Measurements from ENCODE around the gene MEX3D. TPM values are rescaled to one million over a fixed set of nuclear protein-coding genes. Genes with fewer than 3 reads are reported as not detected.

Gene MEX3D
- total and polyA plus RNA-seq, 4 experiments from 2014 or later = 0.16 to 4.9 (median 4.5) TPM; not detected in 1

DNA sequence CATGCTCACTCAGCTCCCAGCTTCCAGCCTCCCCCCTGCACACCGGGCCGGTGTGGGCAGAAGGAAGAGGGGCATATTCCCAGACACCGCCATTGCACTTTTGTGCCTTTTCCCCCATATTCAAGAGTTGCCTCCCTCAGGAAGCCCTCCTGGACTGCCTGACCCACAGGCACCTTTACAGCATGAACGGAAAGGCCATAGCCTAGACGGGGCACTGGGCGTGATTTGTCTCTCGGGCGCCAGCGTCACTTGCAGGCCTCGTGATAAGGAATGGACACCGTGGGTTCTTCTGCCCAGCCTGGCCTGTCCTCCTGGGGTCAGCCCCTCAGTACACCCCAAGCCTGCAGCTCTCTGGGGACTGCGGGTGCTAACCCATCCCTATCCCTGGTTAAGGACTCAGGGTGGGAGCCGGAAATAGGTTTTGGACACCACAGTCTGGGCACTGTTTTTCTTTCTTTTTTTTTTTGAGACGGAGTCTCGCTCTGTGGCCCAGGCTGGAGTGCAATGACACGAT is 38.1 kb upstream of the MEX3D start:
- DNase-seq = no peak
- Mint-ChIP-seq H3K9me3 (no peaks in the 10 kb centered on the region), H3K4me1 (peaks cover 22 to 77% (median 52%) of the 10 kb centered on the region in 4 donors), H3K36me3 (peaks cover 3 to 17% of the 10 kb centered on the region in 2 donors), H3K4me3 (peak overlapping the region; percentile 94 to 99 (median 96)), H3K27ac (peak overlapping the region; percentile 98 to 100 (median 99)), H3K27me3 (no peaks in the 10 kb centered on the region)
- no peaks in the 10 kb centered on the region for H3K9me3 ChIP-seq (ENCODE audit: control insufficient read depth in 1 of 2, low read length in 2 of 2)
- H3K36me3 ChIP-seq (ENCODE audit: insufficient read depth, low read length) = peaks cover under 1% of the 10 kb centered on the region
- peaks cover 58% of the 10 kb centered on the region for H3K4me1 ChIP-seq (ENCODE audit: insufficient read depth, low read length)
- H3K27me3 ChIP-seq (ENCODE audit: insufficient read depth, low read length) = no peaks in the 10 kb centered on the region
- POLR2A ChIA-PET (ENCODE audit: partially characterized antibody) = interaction anchor here (1.0 to 9.8 kb wide), 9 partner anchors 11 to 1234 kb away, joined by 3 to 115 read pairs (median 5); partner anchors contain the start of genes MBD3 and TCF3
- CTCF ChIA-PET (ENCODE audit: partially characterized antibody) = interaction anchor here (1.0 to 2.9 kb wide), 8 partner anchors 13 to 220 kb away, joined by 3 to 25 read pairs (median 6); partner anchors contain the start of genes MBD3 and TCF3
- intact Hi-C loops (cut with micrococcal nuclease) = loop anchor here (1.0 to 2.0 kb wide), 3 partner anchors 66 to 199 kb away; partner anchors contain the start of gene DAZAP1
- peak overlapping the region; percentile 80 to 85 for H3K4me3 ChIP-seq (ENCODE audit: low read length in 2 of 2)
- H3K27ac ChIP-seq (ENCODE audit: low read depth, low read length) = peak overlapping the region; percentile 94

DNA sequence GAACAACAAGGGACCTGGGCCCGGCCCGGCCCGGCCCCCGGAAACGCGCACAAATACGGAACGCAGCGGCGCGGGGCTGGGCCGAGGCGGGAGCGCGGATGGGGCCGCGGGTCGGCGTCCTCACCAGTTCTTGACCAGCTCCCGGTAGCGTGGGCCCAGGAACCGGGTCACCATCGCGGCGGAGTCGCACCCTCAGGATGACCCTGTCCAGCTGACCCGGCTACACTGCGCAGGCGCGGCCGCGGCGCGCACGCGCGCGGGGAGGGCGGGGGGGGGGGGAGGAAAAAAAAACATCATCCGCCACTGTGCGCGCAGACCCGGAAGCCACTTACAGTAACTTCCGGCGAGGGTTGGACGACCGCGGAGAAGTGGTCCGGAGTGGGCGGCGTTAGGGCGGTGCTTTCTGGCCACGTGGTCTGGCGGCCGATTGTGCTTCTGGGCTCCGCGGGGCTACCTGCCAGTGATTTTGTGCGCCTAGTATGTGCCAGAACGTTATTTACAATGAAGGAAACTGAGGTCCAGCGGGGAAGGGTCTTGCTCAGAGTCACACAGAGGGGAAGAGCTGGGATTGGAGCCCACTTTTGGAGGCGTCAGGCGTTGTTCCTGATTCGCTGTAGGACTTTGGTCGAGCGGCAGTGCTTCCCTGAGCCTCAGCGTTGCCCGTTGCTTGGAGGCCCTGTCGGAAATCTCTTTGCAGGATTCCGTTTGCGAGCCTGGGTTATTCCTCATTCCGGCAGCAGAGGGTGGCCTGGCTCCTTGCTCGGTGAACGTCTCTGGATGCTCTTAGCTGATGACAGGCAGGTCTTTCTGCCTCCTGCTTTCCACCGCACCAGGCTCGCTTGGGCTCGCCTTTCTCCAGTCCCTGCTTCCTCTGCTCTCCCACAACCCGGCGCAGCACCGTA is 37.4 kb upstream of the MEX3D start, which contains the start of gene UQCR11:
TSS of gene UQCR11 (minus strand) at position 227 of the 902 bp plus-strand sequence. CDS start at position 174, 53 bp downstream.
- peak within 1 kb of the TSS; percentile 98 to 100 (median 99) for H3K27ac Mint-ChIP-seq
- H3K4me1 Mint-ChIP-seq = peaks cover 20 to 70% (median 47%) of the 10 kb centered on the region in 4 donors
- Histone ChIP-seq H3K27me3 (ENCODE audit: insufficient read depth, low read length) (no peaks in the 10 kb centered on the region), H3K9me3 (ENCODE audit: control insufficient read depth in 1 of 2, low read length in 2 of 2) (no peaks in the 10 kb centered on the region), H3K27ac (ENCODE audit: low read depth, low read length) (peak within 1 kb of the TSS; percentile 94), H3K36me3 (ENCODE audit: insufficient read depth, low read length) (no peaks in the 10 kb centered on the region), H3K4me3 (ENCODE audit: low read length in 2 of 2) (peak within 1 kb of the TSS; percentile 80 to 85), H3K4me1 (ENCODE audit: insufficient read depth, low read length) (peaks cover 56% of the 10 kb centered on the region)
- CTCF ChIA-PET (ENCODE audit: partially characterized antibody) = interaction anchor here (1.0 to 2.9 kb wide), 8 partner anchors 12 to 221 kb away, joined by 3 to 25 read pairs (median 5); partner anchors contain the start of genes MBD3 and TCF3
- DNase-seq = peak; percentile 87 to 95 (median 91)
- intact Hi-C loops (cut with micrococcal nuclease) = loop anchor here (1.0 to 2.0 kb wide), 8 partner anchors 13 to 326 kb away; partner anchors contain the start of genes ATP8B3, DAZAP1, MBD3 and MEX3D
- H3K4me3 Mint-ChIP-seq = peak within 1 kb of the TSS; percentile 94 to 99 (median 96)
- H3K9me3 Mint-ChIP-seq = no peaks in the 10 kb centered on the region
- POLR2A ChIA-PET (ENCODE audit: partially characterized antibody) = interaction anchor here (1.0 to 9.8 kb wide), 9 partner anchors 10 to 1235 kb away, joined by 3 to 115 read pairs (median 5); partner anchors contain the start of genes MBD3 and TCF3
- H3K36me3 Mint-ChIP-seq = peaks cover 3 to 16% of the 10 kb centered on the region in 2 donors
- H3K27me3 Mint-ChIP-seq = no peaks in the 10 kb centered on the region

DNA sequence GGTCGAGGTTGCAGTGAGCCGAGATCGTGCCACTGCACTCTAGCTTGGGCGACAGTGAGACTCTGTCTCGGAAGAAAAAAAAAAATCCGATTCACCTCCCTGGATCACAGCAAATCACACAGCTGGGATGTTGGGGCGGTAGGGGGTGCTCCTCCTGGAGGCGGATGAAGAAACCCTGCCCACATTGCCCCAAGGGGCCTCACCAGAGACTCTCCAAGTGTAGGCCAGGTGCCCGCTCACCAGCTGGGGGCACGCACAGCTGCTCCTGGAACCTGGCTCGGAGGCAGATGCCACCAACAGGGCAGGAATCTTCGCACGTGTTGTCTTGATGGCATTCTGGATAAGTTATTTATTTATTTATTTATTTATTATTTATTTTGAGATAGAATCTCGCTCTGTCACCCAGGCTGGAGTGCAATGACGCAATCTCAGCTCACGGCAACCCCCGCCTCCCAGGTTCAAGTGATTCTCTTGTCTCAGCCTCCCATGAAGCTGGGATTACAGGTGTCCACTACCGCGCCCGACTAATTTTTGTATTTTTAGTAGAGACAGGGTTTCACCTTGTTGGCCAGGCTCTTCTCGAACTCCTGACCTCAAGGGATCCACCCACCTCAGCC is 34.1 kb upstream of the MEX3D start:
- no peaks in the 10 kb centered on the region for H3K9me3 Mint-ChIP-seq
- peak overlapping the region in 1 of 8 donors; percentile 17 for H3K4me3 Mint-ChIP-seq
- intact Hi-C loops (cut with micrococcal nuclease) = no loop called here
- H3K36me3 Mint-ChIP-seq = peaks cover 10 to 26% of the 10 kb centered on the region in 2 donors
- CTCF ChIA-PET (ENCODE audit: partially characterized antibody) = interaction anchor here (1.3 to 1.4 kb wide), 2 partner anchors 49 to 70 kb away, joined by 3 read pairs; no protein-coding TSS in a partner anchor
- H3K4me1 Mint-ChIP-seq = peaks cover 10 to 46% (median 31%) of the 10 kb centered on the region in 4 donors
- POLR2A ChIA-PET (ENCODE audit: partially characterized antibody) = interaction anchor here (2.0 kb wide), 1 partner anchor 9 kb away, joined by 10 read pairs; the partner anchor contains the start of gene MBD3
- H3K27ac ChIP-seq (ENCODE audit: low read depth, low read length) = no peak overlapping the region
- H3K4me3 ChIP-seq (ENCODE audit: low read length in 2 of 2) = no peak overlapping the region
- peaks cover 16% of the 10 kb centered on the region for H3K36me3 ChIP-seq (ENCODE audit: insufficient read depth, low read length)
- no peaks in the 10 kb centered on the region for H3K27me3 Mint-ChIP-seq
- peak overlapping the region in 2 of 7 donors; percentile 52 to 87 for H3K27ac Mint-ChIP-seq
- peaks cover 32% of the 10 kb centered on the region for H3K4me1 ChIP-seq (ENCODE audit: insufficient read depth, low read length)
- H3K27me3 ChIP-seq (ENCODE audit: insufficient read depth, low read length) = no peaks in the 10 kb centered on the region
- DNase-seq = no peak
- no peaks in the 10 kb centered on the region for H3K9me3 ChIP-seq (ENCODE audit: control insufficient read depth in 1 of 2, low read length in 2 of 2)

DNA sequence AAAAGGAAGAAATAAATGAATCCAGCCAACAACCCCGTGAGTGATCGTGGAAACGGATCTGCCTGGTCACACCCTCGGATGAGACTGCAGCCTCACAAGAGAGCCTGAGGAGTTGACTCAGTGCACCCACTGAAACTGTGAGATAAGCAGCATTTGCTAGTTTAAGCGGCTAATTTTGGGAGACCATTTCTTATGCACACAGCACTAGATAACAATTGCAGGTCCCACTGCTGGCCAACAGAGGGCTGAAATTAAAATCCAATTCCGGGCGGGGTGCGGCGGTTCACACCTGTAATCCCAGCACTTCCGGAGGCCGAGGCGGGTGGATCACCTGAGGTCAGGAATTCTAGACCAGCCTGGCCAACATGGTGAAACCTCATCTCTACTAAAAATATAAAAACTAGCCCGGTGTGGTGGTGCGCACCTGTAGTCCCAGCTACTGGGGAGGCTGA is 33.5 kb upstream of the MEX3D start:
- no peaks in the 10 kb centered on the region for H3K27me3 ChIP-seq (ENCODE audit: insufficient read depth, low read length)
- H3K27ac Mint-ChIP-seq = peak overlapping the region in 2 of 7 donors; percentile 18 to 38

DNA sequence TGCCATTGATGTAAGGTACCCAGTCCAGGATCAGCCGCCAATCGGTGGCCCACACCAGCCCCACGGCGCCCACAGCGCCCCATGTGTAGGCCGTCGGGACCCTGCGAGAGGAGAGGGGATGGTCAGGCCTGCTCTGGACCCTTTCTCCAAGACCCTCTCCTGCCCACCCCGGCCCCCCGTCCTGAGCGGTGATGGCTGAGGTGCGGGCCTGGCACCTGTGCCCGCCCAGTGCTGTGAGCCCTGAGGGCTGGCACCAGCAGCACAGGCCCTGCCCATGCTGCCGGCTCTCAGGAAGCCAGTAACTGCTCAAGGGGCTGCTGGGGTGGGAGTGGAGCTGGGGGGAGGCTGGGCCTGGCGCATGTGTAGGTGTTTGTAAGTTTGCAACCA is 31.3 kb upstream of the MEX3D start:
- ChIA-PET CTCF (ENCODE audit: partially characterized antibody) (no interaction called here), POLR2A (ENCODE audit: partially characterized antibody) (no interaction called here)
- Histone ChIP-seq H3K27me3 (ENCODE audit: insufficient read depth, low read length) (no peaks in the 10 kb centered on the region), H3K27ac (ENCODE audit: low read depth, low read length) (no peak overlapping the region), H3K4me1 (ENCODE audit: insufficient read depth, low read length) (peaks cover 19% of the 10 kb centered on the region), H3K4me3 (ENCODE audit: low read length in 2 of 2) (no peak overlapping the region), H3K9me3 (ENCODE audit: control insufficient read depth in 1 of 2, low read length in 2 of 2) (no peaks in the 10 kb centered on the region), H3K36me3 (ENCODE audit: insufficient read depth, low read length) (peaks cover 18% of the 10 kb centered on the region)
- Mint-ChIP-seq H3K4me3 (no peak overlapping the region), H3K4me1 (peaks cover 4 to 25% (median 15%) of the 10 kb centered on the region in 4 donors), H3K27me3 (no peaks in the 10 kb centered on the region), H3K27ac (no peak overlapping the region), H3K36me3 (peaks cover 11 to 23% of the 10 kb centered on the region in 2 donors), H3K9me3 (no peaks in the 10 kb centered on the region)
- DNase-seq = no peak
- intact Hi-C loops (cut with micrococcal nuclease) = no loop called here

More for the DNA sequence above, 33.5 kb upstream of the MEX3D start:
- ChIA-PET POLR2A (ENCODE audit: partially characterized antibody) (interaction anchor here (2.0 kb wide), 1 partner anchor 8 kb away, joined by 10 read pairs; the partner anchor contains the start of gene MBD3), CTCF (ENCODE audit: partially characterized antibody) (interaction anchor here (1.3 to 1.4 kb wide), 2 partner anchors 49 to 71 kb away, joined by 3 read pairs; no protein-coding TSS in a partner anchor)
- no peaks in the 10 kb centered on the region for H3K9me3 Mint-ChIP-seq
- peaks cover 11 to 27% of the 10 kb centered on the region in 2 donors for H3K36me3 Mint-ChIP-seq
- DNase-seq = no peak
- Histone ChIP-seq H3K4me1 (ENCODE audit: insufficient read depth, low read length) (peaks cover 30% of the 10 kb centered on the region), H3K4me3 (ENCODE audit: low read length in 2 of 2) (no peak overlapping the region), H3K9me3 (ENCODE audit: control insufficient read depth in 1 of 2, low read length in 2 of 2) (no peaks in the 10 kb centered on the region), H3K36me3 (ENCODE audit: insufficient read depth, low read length) (peaks cover 18% of the 10 kb centered on the region), H3K27ac (ENCODE audit: low read depth, low read length) (no peak overlapping the region)
- intact Hi-C loops (cut with micrococcal nuclease) = no loop called here
- no peaks in the 10 kb centered on the region for H3K27me3 Mint-ChIP-seq
- no peak overlapping the region for H3K4me3 Mint-ChIP-seq
- peaks cover 7 to 41% (median 27%) of the 10 kb centered on the region in 4 donors for H3K4me1 Mint-ChIP-seq

DNA sequence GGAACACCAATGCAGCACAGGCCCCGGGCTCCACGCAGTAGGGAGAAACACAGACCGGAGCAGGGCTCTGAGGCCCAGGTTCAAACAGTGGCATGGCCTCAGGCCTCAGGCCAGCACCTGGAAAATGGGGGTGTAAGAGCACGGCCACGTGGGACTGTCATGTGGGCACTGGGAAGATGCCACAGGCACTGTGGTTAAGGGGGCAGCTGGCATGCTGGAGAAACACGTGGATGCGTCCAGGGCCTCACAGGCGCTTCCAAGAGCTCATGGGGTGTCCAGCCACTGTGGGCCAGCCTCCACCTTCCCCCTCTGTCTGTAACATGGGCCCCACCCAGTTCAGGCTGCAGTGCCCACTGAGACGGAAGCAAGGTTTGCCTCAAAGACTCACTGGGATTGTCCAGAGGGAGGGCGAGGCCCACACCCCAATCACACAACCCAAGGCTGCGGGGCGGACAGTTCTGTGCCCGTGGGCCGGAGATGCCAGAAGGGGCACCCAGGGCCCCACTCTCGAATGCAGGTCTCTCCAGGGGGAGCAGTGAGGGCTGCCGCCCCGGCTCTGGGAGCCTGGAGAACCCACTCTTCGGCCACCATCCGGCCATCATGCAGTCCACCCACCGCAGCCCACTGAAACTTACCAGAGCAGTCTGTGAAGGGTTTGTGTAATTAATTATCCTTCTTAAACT is 30.8 kb upstream of the MEX3D start:
- no peaks in the 10 kb centered on the region for H3K27me3 ChIP-seq (ENCODE audit: insufficient read depth, low read length)
- Mint-ChIP-seq H3K36me3 (peaks cover 11 to 23% of the 10 kb centered on the region in 2 donors), H3K4me3 (no peak overlapping the region), H3K9me3 (no peaks in the 10 kb centered on the region), H3K4me1 (peaks cover 4 to 20% (median 13%) of the 10 kb centered on the region in 4 donors), H3K27me3 (no peaks in the 10 kb centered on the region), H3K27ac (no peak overlapping the region)
- ChIA-PET POLR2A (ENCODE audit: partially characterized antibody) (interaction anchor here (0.6 kb wide), 1 partner anchor 108 kb away, joined by 3 read pairs; the partner anchor contains the start of gene REEP6), CTCF (ENCODE audit: partially characterized antibody) (no interaction called here)
- H3K27ac ChIP-seq (ENCODE audit: low read depth, low read length) = no peak overlapping the region
- H3K4me1 ChIP-seq (ENCODE audit: insufficient read depth, low read length) = peaks cover 14% of the 10 kb centered on the region
- no peaks in the 10 kb centered on the region for H3K9me3 ChIP-seq (ENCODE audit: control insufficient read depth in 1 of 2, low read length in 2 of 2)
- DNase-seq = no peak
- peaks cover 18% of the 10 kb centered on the region for H3K36me3 ChIP-seq (ENCODE audit: insufficient read depth, low read length)
- H3K4me3 ChIP-seq (ENCODE audit: low read length in 2 of 2) = no peak overlapping the region
- intact Hi-C loops (cut with micrococcal nuclease) = no loop called here
